Esophagus muscularis mucosa (tissue), 4 donors: ENCODE measurements around the gene COL2A1.

Experiments used
- EP300 ChIP-seq: sonication (generic); formaldehyde crosslinking; IDR thresholded peaks from one replicate; pipeline ENCODE4 v1.6.1; 2017; ENCODE audit warnings: antibody characterized with exemption
- POLR2A ChIP-seq: fragments of 450-650 bp; IDR thresholded peaks from one replicate; pipeline ENCODE4 v1.6.1; 2017; ENCODE audit warnings: antibody characterized with exemption, moderate library complexity, mild to moderate bottlenecking, low read depth
- POLR2AphosphoS5 ChIP-seq, 2 donors: sonication (generic); formaldehyde crosslinking; IDR thresholded peaks; one replicate each; pipeline ENCODE4 v1.6.1; 2017; ENCODE audit warnings: antibody characterized with exemption in 2 of 2
- TF ChIP-seq, protein P1 (sequence below), 3 experiments: fragments of 200-600 bp in 2 of 3; fragments of 450-650 bp in 1 of 3; sonication (generic) in 2 of 3; IDR thresholded peaks; one replicate each; pipeline ENCODE4 v1.5.1; 2017 to 2019; ENCODE audit warnings: antibody characterized with exemption in 3 of 3, mild to moderate bottlenecking in 2 of 3, moderate library complexity in 1 of 3

DNA sequence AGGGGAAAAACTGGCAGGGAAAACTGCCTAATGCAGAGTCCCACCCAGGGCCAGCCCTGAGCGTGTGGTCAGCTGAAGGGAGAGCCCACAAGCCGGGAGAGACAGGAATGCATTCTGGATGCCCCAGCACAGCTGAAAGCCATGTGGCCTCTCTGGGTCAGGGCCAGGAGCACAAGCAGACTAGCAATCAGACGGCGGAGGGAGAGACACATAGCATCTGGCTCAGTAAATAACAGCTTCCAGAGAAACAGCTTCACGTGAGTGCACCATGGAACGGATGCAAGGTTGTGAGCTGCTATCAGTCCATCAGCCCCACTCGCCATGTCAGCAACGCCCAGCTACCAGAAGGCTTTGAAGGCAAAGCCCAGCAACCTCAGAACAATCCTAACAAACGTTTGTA is 69.1 kb downstream of the COL2A1 start:
- TF ChIP-seq, protein P1, sequence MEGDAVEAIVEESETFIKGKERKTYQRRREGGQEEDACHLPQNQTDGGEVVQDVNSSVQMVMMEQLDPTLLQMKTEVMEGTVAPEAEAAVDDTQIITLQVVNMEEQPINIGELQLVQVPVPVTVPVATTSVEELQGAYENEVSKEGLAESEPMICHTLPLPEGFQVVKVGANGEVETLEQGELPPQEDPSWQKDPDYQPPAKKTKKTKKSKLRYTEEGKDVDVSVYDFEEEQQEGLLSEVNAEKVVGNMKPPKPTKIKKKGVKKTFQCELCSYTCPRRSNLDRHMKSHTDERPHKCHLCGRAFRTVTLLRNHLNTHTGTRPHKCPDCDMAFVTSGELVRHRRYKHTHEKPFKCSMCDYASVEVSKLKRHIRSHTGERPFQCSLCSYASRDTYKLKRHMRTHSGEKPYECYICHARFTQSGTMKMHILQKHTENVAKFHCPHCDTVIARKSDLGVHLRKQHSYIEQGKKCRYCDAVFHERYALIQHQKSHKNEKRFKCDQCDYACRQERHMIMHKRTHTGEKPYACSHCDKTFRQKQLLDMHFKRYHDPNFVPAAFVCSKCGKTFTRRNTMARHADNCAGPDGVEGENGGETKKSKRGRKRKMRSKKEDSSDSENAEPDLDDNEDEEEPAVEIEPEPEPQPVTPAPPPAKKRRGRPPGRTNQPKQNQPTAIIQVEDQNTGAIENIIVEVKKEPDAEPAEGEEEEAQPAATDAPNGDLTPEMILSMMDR (IDR thresholded peaks at IDR 0.05): no peak
- TF ChIP-seq POLR2AphosphoS5 (IDR thresholded peaks at IDR 0.05) (no peak), POLR2A (no peak), EP300 (no peak)
